Upper lobe of left lung (tissue), 4 donors: ENCODE results near the gene BLID.

Experiments used
- POLR2AphosphoS5 ChIP-seq, 2 donors: sonication (generic); formaldehyde crosslinking; IDR thresholded peaks; one replicate each; pipeline ENCODE4 v1.5.1; 2017; ENCODE audit warnings: antibody characterized with exemption in 2 of 2
- TF ChIP-seq, protein P1 (sequence below), 6 experiments: fragments of 450-650 bp in 4 of 6; fragments of 200-600 bp in 2 of 6; sonication (generic) in 2 of 6; IDR thresholded peaks; one replicate each; pipeline ENCODE4 v1.5.1; 2016 to 2019; ENCODE audit warnings: antibody characterized with exemption in 6 of 6

DNA sequence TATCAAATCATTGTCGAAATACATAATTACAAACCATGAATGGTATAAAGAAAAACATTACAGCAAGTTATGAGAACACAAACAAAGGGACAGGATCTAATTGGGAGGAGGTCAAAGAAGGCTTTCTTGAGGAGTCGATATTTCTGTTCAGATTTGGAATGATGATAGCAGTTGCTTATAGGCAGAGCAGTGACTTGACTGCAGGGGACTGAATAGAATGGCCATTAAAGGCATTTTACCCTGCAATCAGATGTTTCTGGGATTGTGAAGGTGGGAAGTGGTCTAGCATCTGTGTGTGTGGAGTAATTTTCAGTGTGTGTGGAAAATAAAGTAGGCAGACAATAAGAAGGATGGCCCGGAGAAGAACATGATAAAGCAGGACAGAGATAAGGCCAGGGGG lies 41.0 kb downstream of the BLID start:
- no peak for TF ChIP-seq POLR2AphosphoS5 (IDR thresholded peaks at IDR 0.05)
- TF ChIP-seq, protein P1, sequence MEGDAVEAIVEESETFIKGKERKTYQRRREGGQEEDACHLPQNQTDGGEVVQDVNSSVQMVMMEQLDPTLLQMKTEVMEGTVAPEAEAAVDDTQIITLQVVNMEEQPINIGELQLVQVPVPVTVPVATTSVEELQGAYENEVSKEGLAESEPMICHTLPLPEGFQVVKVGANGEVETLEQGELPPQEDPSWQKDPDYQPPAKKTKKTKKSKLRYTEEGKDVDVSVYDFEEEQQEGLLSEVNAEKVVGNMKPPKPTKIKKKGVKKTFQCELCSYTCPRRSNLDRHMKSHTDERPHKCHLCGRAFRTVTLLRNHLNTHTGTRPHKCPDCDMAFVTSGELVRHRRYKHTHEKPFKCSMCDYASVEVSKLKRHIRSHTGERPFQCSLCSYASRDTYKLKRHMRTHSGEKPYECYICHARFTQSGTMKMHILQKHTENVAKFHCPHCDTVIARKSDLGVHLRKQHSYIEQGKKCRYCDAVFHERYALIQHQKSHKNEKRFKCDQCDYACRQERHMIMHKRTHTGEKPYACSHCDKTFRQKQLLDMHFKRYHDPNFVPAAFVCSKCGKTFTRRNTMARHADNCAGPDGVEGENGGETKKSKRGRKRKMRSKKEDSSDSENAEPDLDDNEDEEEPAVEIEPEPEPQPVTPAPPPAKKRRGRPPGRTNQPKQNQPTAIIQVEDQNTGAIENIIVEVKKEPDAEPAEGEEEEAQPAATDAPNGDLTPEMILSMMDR (IDR thresholded peaks at IDR 0.05): no peak
